Measurements from ENCODE around the gene GRM5.
A peak's percentile ranks its signal among the peaks of the same experiment; 100 is the strongest.
"Not testable (repeated sequence)": the region's sequence is repeated elsewhere in the genome, so short reads cannot be mapped to it uniquely, and the experiment has no call there.

The GRM5 gene

GRCh38 chr11:88552379-88553062 is 513.3 kb downstream of the GRM5 start:
- peaks cover 33% of the 10 kb centered on the region for H3K4me1 ChIP-seq (ENCODE audit: control insufficient read depth, insufficient read depth, low read length, unreplicated experiment)
- no peaks in the 10 kb centered on the region for H3K36me3 ChIP-seq (ENCODE audit: insufficient read depth, low read length)
- H3K27ac ChIP-seq (ENCODE audit: low read depth, low read length), result no peak overlapping the region
- H3K79me2 ChIP-seq (ENCODE audit: control insufficient read depth, insufficient read depth, low read length, unreplicated experiment), result no peaks in the 10 kb centered on the region
- H2AFZ ChIP-seq (ENCODE audit: low read length, unreplicated experiment), result peak overlapping the region; percentile 48
- H3K4me3 ChIP-seq (ENCODE audit: low read depth, low read length), result no peak overlapping the region
- H3K27me3 ChIP-seq (ENCODE audit: insufficient read depth, low read length), result no peaks in the 10 kb centered on the region

- Histone ChIP-seq H3K4me3 (ENCODE audit: low read depth, low read length) (no peak overlapping the region), H3K79me2 (ENCODE audit: control insufficient read depth, insufficient read depth, low read length, unreplicated experiment) (no peaks in the 10 kb centered on the region), H2AFZ (ENCODE audit: low read length, unreplicated experiment) (no peak overlapping the region), H3K27me3 (ENCODE audit: insufficient read depth, low read length) (no peaks in the 10 kb centered on the region), H3K36me3 (ENCODE audit: insufficient read depth, low read length) (no peaks in the 10 kb centered on the region), H3K27ac (ENCODE audit: low read depth, low read length) (no peak overlapping the region), H3K4me1 (ENCODE audit: control insufficient read depth, insufficient read depth, low read length, unreplicated experiment) (peaks cover 6% of the 10 kb centered on the region)
These were observed 521.0 kb downstream of the GRM5 start for GRCh38 chr11:88544656-88545280.

- Histone ChIP-seq H3K27ac (ENCODE audit: low read depth, low read length) (no peak overlapping the region), H3K36me3 (ENCODE audit: insufficient read depth, low read length) (no peaks in the 10 kb centered on the region), H2AFZ (ENCODE audit: low read length, unreplicated experiment) (peak overlapping the region; percentile 92), H3K4me1 (ENCODE audit: control insufficient read depth, insufficient read depth, low read length, unreplicated experiment) (peaks cover 9% of the 10 kb centered on the region), H3K79me2 (ENCODE audit: control insufficient read depth, insufficient read depth, low read length, unreplicated experiment) (no peaks in the 10 kb centered on the region), H3K27me3 (ENCODE audit: insufficient read depth, low read length) (no peaks in the 10 kb centered on the region), H3K4me3 (ENCODE audit: low read depth, low read length) (peak overlapping the region; percentile 57)
These were observed 521.7 kb downstream of the GRM5 start for GRCh38 chr11:88543902-88544655.

GRCh38 chr11:88541006-88541405 is 524.8 kb downstream of the GRM5 start:
- H3K27ac ChIP-seq (ENCODE audit: low read depth, low read length), result no peak overlapping the region

GRCh38 chr11:88538098-88538497 is 527.7 kb downstream of the GRM5 start:
- peak overlapping the region; percentile 22; the same call in 1 of the 2 replicates for H3K4me3 ChIP-seq (ENCODE audit: low read depth, low read length)
- no peaks in the 10 kb centered on the region for H3K79me2 ChIP-seq (ENCODE audit: control insufficient read depth, insufficient read depth, low read length, unreplicated experiment)
- peak overlapping the region; percentile 70 for H2AFZ ChIP-seq (ENCODE audit: low read length, unreplicated experiment)
- no peaks in the 10 kb centered on the region for H3K36me3 ChIP-seq (ENCODE audit: insufficient read depth, low read length)
- H3K27ac ChIP-seq (ENCODE audit: low read depth, low read length), result peak overlapping the region; percentile 91
- no peaks in the 10 kb centered on the region for H3K27me3 ChIP-seq (ENCODE audit: insufficient read depth, low read length)
- H3K4me1 ChIP-seq (ENCODE audit: control insufficient read depth, insufficient read depth, low read length, unreplicated experiment), result peaks cover 45% of the 10 kb centered on the region

More at GRCh38 chr11:88541006-88541405, 524.8 kb downstream of the GRM5 start:
- H2AFZ ChIP-seq (ENCODE audit: low read length, unreplicated experiment), result no peak overlapping the region
- no peaks in the 10 kb centered on the region for H3K36me3 ChIP-seq (ENCODE audit: insufficient read depth, low read length)
- H3K79me2 ChIP-seq (ENCODE audit: control insufficient read depth, insufficient read depth, low read length, unreplicated experiment), result no peaks in the 10 kb centered on the region
- no peak overlapping the region for H3K4me3 ChIP-seq (ENCODE audit: low read depth, low read length)
- no peaks in the 10 kb centered on the region for H3K27me3 ChIP-seq (ENCODE audit: insufficient read depth, low read length)
- H3K4me1 ChIP-seq (ENCODE audit: control insufficient read depth, insufficient read depth, low read length, unreplicated experiment), result peaks cover 40% of the 10 kb centered on the region

- H2AFZ ChIP-seq (ENCODE audit: low read length, unreplicated experiment), result no peak overlapping the region
- peaks cover 45% of the 10 kb centered on the region for H3K4me1 ChIP-seq (ENCODE audit: control insufficient read depth, insufficient read depth, low read length, unreplicated experiment)
- H3K79me2 ChIP-seq (ENCODE audit: control insufficient read depth, insufficient read depth, low read length, unreplicated experiment), result no peaks in the 10 kb centered on the region
- H3K4me3 ChIP-seq (ENCODE audit: low read depth, low read length), result 0 out of 2 replicates have a peak overlapping the region, but pooled peaks have one; percentile 13
- H3K27me3 ChIP-seq (ENCODE audit: insufficient read depth, low read length), result no peaks in the 10 kb centered on the region
- peak overlapping the region; percentile 91 for H3K27ac ChIP-seq (ENCODE audit: low read depth, low read length)
- no peaks in the 10 kb centered on the region for H3K36me3 ChIP-seq (ENCODE audit: insufficient read depth, low read length)
These were observed 528.2 kb downstream of the GRM5 start for GRCh38 chr11:88537613-88538012.

GRCh38 chr11:88536616-88537265 is 529.0 kb downstream of the GRM5 start:
- H3K27me3 ChIP-seq (ENCODE audit: insufficient read depth, low read length), result no peaks in the 10 kb centered on the region
- peak overlapping the region; percentile 91 for H3K27ac ChIP-seq (ENCODE audit: low read depth, low read length)
- H3K79me2 ChIP-seq (ENCODE audit: control insufficient read depth, insufficient read depth, low read length, unreplicated experiment), result no peaks in the 10 kb centered on the region
- peak overlapping the region; percentile 84 for H2AFZ ChIP-seq (ENCODE audit: low read length, unreplicated experiment)
- peaks cover 45% of the 10 kb centered on the region for H3K4me1 ChIP-seq (ENCODE audit: control insufficient read depth, insufficient read depth, low read length, unreplicated experiment)
- no peaks in the 10 kb centered on the region for H3K36me3 ChIP-seq (ENCODE audit: insufficient read depth, low read length)
- peak overlapping the region; percentile 6; the same call in 1 of the 2 replicates for H3K4me3 ChIP-seq (ENCODE audit: low read depth, low read length)

- Histone ChIP-seq H3K27ac (ENCODE audit: low read depth, low read length) (peak overlapping the region; percentile 91), H2AFZ (ENCODE audit: low read length, unreplicated experiment) (peak overlapping the region; percentile 84), H3K27me3 (ENCODE audit: insufficient read depth, low read length) (no peaks in the 10 kb centered on the region), H3K4me1 (ENCODE audit: control insufficient read depth, insufficient read depth, low read length, unreplicated experiment) (peaks cover 45% of the 10 kb centered on the region), H3K79me2 (ENCODE audit: control insufficient read depth, insufficient read depth, low read length, unreplicated experiment) (no peaks in the 10 kb centered on the region), H3K4me3 (ENCODE audit: low read depth, low read length) (peak overlapping the region; percentile 6; the same call in 1 of the 2 replicates), H3K36me3 (ENCODE audit: insufficient read depth, low read length) (no peaks in the 10 kb centered on the region)
These were observed 529.8 kb downstream of the GRM5 start for GRCh38 chr11:88535916-88536547.

- H2AFZ ChIP-seq (ENCODE audit: low read length, unreplicated experiment), result peak overlapping the region; percentile 26
- H3K27ac ChIP-seq (ENCODE audit: low read depth, low read length), result peak overlapping the region; percentile 91
- peaks cover 45% of the 10 kb centered on the region for H3K4me1 ChIP-seq (ENCODE audit: control insufficient read depth, insufficient read depth, low read length, unreplicated experiment)
- no peaks in the 10 kb centered on the region for H3K36me3 ChIP-seq (ENCODE audit: insufficient read depth, low read length)
- H3K4me3 ChIP-seq (ENCODE audit: low read depth, low read length), result no peak overlapping the region; the same call in 1 of the 2 replicates
- H3K27me3 ChIP-seq (ENCODE audit: insufficient read depth, low read length), result no peaks in the 10 kb centered on the region
- no peaks in the 10 kb centered on the region for H3K79me2 ChIP-seq (ENCODE audit: control insufficient read depth, insufficient read depth, low read length, unreplicated experiment)
These were observed 530.5 kb downstream of the GRM5 start for GRCh38 chr11:88535266-88535665.

- H3K36me3 ChIP-seq (ENCODE audit: insufficient read depth, low read length); H3K79me2 ChIP-seq (ENCODE audit: control insufficient read depth, insufficient read depth, low read length, unreplicated experiment); H2AFZ ChIP-seq (ENCODE audit: low read length, unreplicated experiment); H3K27me3 ChIP-seq (ENCODE audit: insufficient read depth, low read length); H3K27ac ChIP-seq (ENCODE audit: low read depth, low read length); H3K4me3 ChIP-seq (ENCODE audit: low read depth, low read length): not testable (repeated sequence)
- H3K4me1 ChIP-seq (ENCODE audit: control insufficient read depth, insufficient read depth, low read length, unreplicated experiment), result peaks cover 45% of the 10 kb centered on the region
These were observed 531.1 kb downstream of the GRM5 start for GRCh38 chr11:88534706-88535105.
